ENCODE results near the gene KCTD3.

Gene KCTD3

DNA sequence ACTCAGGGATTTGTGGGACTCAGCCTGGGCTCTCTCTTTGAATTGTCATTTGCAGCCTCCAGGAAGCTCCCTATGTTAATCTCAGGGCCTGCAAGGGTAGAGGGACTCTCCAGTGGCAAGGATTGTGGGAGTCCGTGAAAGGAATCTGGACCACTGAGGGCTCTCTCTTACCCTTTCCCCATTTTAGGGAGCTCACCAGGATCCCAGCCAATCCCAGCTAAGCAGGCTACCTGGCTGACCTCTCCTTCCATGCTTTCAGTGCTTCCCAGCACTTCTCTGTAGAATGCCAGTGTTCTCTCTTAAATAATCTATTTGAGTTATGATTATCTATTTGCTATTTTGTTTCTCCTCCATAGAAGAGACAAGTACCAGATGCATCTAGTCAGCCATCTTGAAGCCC lies 9.6 kb upstream of the KCTD3 start:
- no peak for DNase-seq (ENCODE audit: low spot score)

GRCh38 chr1:215557992-215558626 lies 9.0 kb upstream of the KCTD3 start:
- DNase-seq (ENCODE audit: low spot score), result no peak

GRCh38 chr1:215567491-215568298 lies 591 bp downstream of the KCTD3 start:
- DNase-seq (ENCODE audit: low spot score), result peak; percentile 44

DNA sequence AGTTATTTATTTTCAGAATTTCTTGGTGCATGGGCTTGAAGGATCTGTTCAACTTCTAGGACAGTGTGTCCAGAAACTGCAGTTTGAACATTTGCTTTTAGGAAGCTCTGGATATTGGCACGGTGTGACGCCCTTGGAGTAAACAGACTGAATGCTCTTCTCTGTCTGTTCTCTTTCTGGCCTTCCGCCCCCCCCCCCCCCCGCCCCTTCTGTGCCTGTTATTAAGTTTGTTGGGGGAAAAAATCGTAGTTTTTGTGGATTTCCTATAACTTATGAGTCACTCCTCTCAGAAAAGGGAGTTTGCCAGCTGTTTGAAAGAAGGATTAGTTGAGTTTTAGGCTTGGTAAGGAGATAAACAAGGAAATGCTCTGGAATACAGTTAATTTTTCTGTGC lies 1.2 kb downstream of the KCTD3 start:
- no peak for DNase-seq (ENCODE audit: low spot score)

DNA sequence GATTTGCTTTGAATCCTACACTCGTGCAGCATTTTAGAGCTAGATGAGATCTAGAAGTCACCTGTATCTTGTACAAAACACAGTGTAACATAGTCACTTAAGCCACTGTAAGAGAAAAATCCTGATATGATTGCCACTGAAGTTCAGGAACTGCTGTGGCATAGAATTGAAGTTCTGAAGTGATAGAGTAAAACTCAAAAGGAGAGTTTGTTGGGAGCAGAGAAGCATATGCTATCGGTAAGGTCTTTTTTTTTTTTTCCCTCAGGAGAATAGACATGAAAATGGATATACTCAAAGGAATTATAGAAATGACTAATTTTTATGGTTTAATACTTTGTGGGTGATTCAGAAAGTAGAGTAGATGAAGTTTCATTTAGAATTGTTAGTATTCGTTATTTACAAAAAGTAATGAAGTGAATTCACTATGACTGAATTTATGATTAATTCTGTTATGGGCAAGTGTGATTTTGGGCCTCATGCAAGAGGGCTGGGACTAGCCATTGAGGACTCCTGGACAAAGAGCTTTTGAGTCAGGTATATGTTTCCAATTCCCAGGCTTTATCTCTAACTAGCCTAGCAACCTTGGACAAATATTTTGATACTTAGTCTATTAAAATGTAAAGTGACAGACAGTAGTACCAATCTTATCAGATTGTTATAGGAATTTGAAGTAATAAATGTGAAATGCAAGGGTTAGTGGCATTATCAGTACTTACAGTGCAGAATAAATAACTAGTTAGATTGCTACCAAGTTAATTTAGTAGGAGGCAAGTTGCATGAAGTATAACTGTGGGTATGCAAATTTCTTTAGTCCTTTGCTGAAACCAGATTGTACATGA lies 3.1 kb downstream of the KCTD3 start:
- DNase-seq (ENCODE audit: low spot score), result no peak

DNA sequence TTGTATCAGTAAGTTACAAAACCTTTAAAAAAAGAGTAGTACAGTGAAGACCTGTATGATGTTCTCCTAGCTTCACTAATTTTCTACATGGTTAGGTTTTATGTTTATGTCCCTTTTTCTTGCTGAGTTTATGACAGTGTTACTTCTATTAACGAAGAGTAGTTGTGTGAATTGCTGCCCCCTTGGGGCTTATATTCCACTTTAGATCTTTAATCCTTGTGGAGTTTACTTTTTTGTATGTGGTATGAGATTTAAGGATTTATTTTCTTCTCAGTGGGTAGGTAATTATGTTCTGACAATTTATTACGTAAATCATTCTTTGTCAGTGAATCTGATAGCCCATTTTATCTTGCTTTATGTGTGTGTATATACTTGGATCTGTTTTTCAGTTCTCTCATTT lies 14.8 kb downstream of the KCTD3 start:
- DNase-seq (ENCODE audit: low spot score), result no peak

DNA sequence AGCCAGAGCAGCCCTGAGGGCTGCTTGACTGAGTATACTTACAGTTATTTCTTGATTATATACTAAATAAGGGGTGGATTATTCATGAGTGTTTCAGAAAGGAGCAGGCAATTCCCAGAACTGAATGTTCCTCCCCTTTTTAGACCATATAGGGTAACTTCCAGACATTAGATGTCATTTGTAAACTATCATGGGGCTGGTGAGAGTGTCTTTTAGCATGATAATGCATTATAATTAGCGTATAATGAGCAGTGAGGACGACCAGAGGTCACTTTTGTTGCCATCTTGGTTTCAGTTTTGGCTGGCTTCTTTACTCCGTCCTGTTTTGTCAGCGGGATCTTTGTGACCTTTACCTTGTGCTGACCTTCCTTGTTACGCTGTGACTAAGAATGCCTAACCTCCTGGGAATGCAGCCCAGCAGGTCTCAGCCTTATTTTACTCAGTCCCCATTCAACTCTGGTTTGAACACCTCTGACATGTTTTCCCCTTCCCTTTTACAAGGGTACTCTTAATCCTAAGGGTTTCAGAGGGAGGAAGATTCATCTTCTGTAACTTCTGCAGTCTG lies 16.2 kb downstream of the KCTD3 start:
- no peak for DNase-seq (ENCODE audit: low spot score)

DNA sequence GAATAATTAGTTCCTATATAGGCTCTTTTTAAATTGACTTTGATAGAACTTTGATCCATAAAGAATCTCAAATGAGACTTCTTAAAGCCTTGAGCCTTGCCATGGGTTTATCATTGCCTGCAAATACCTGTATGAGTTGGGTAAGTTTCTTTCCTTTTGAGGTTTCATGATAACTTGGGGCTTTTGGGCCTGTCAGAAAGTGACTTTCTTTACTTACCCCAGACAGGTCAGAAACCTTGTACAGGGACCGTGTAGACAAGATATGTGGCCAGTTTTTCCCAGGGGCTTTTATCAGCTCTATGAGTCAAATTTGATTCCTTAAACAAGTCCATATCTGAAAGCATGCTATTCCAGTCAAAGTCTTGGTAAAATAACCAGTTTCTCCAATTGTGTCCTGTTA lies 17.3 kb downstream of the KCTD3 start:
- no peak for DNase-seq (ENCODE audit: low spot score)

DNA sequence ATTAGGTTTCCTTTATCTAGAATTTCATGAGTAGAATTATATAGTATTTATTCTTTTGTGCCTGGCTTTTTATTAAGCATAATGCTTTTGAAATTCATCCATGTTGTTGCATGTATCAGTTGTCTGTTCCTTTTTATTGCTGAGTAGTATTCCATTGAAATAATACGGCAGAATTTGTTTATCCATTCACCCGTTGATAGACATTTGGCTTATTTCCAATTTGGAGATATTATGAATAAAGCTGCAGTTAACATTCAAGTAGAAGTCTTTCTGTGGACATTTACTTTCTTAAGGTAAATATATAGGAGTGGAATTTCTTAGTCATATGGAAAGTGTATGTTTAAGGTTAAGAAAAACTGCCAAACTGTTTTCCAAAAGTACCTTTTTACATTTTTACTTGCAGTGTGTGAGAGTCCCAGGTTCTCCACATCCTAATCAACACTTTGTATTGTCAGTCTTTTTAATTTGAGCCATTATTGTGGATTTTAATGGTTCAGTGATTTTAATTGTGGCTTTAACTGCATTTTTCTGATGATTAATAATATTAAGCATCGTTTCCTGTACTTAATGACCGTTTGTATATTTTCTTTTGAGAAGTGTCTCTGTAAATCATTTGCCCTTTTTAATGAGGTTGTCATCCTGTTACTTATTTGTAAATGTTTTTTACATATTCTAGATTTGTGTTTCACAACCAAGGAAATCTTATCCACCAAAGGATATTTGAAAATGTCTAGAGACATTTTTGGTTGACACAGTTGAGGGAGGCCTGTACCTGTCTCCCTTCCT lies 22.7 kb downstream of the KCTD3 start:
- DNase-seq (ENCODE audit: low spot score), result no peak

- no peak for DNase-seq (ENCODE audit: low spot score)
Measured at GRCh38 chr1:215590779-215591491, 23.8 kb downstream of the KCTD3 start.

DNA sequence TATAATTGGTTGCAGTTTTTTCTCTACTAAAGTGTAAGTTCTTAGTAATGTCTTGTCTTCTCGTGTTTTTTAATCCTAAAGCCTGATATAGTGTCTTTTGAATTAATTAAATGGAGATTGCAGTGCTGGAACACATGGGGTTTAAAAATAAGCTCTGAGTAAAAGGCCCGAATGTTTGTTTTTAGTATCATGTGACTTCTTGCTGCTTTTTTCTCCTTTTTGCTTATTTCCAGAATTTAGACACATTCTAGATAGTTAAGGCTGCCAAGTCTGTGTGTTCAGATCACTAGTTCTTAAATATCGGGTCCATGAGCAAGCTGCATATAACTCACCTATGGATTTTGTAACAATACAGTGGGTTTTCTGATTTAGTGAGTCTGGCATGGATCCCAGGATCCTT lies 27.5 kb downstream of the KCTD3 start:
- DNase-seq (ENCODE audit: low spot score), result no peak

DNA sequence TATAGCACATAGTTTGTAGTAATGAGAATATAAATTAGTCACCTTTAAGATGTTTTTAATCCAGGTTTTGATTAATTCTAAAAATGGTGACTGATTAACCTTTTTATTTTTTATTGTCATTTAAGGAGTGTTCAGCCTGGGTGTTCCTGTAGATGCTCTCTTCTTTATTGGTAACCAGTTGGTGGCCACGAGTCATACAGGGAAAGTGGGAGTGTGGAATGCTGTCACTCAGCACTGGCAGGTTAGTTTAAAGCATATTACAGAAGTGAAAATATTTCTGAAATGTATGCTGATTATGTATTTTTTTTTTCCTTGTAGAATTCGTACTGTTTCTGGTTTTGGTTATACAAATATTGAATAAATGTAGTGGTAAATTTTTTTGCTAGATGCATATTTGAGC lies 28.1 kb downstream of the KCTD3 start:
- no peak for DNase-seq (ENCODE audit: low spot score)

DNA sequence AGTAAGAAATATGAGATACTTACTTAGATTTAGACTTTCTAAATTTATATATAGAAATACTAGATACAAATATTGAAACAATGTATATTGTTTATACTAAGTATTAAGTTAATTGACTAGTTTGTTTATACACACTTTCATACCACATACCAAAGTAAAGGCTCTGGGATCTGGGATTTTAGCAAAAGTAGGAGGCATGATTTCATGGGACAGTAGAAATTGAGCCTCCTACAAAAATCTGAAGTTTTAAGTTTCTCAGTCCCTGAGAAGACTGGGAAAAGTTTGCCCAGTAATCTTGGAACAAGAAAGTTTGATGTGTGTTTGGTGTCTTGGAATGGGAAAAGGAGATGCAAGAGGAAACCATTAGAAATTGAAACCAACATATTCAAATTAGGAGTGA lies 30.9 kb downstream of the KCTD3 start:
- DNase-seq (ENCODE audit: low spot score), result no peak

DNA sequence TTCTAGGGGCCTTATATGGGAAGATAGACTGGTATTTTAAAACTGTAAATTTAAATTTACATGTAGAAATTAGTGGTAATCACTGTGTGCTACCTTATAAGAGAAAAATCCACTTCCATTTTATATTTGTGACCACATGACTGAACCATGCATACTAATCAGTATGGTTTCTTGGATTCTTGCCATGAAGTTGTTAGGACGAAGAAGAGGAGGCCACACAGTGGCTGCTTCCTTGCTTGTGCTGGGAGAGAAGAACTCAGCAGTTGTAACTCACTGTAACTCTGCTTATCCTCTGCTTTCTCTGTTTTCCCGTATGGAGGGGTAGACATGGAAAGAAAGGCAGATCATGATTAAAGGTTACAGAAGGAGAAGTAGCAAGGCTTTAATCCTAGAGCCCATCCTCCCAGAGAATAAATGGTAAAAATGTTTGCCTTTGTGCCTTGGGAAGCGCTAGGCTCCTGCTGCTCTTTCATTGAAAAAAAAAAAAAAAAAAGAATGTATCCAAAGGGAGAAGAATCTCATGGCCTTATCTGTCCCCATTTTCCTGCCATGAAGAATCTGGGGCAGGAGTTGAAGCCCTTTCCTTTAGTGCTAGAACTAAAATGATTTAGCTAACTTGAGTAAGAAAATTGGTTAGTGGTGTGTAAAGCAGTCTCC lies 32.4 kb downstream of the KCTD3 start:
- DNase-seq (ENCODE audit: low spot score), result no peak

GRCh38 chr1:215600258-215600792 lies 33.2 kb downstream of the KCTD3 start:
- no peak for DNase-seq (ENCODE audit: low spot score)

- no peak for DNase-seq (ENCODE audit: low spot score)
Measured at GRCh38 chr1:215600867-215601266, 33.8 kb downstream of the KCTD3 start.

GRCh38 chr1:215601276-215601675 lies 34.2 kb downstream of the KCTD3 start:
- DNase-seq (ENCODE audit: low spot score), result no peak

DNA sequence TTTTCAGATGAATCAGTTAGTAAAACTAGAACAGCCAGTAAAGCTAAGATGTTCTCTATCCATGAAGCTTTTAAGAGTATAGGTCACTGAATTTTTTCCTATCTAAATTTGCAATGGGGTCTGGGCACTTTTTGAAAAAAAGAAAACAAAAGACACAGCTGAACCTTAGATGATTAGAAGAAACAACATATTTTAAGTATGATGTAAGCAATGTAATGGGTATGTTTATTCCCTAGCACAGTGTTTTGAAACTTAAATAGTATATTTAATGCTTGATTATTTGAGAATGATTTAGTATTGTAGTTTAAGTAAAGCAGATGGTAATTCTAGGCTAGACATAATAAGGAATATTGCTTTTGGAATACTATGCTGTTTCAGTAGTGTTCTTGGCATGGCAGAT lies 36.2 kb downstream of the KCTD3 start:
- DNase-seq (ENCODE audit: low spot score), result no peak

GRCh38 chr1:215605011-215605621 lies 38.0 kb downstream of the KCTD3 start:
- no peak for DNase-seq (ENCODE audit: low spot score)

GRCh38 chr1:215606036-215606435 lies 38.9 kb downstream of the KCTD3 start:
- DNase-seq (ENCODE audit: low spot score), result no peak

Data from germinal center (tissue), 1 donor.